Activated CD4-positive, alpha-beta T cell treated with anti-CD3 and anti-CD28 coated beads, Interleukin-2, amount 50 U/mL, for 1 hour (primary cell): ENCODE results near the gene ELMO3.

Experiments used
- DNase-seq: peaks from one replicate; pipeline ENCODE4 v3.0.0-alpha.2; 2020

Gene ELMO3

GRCh38 chr16:67226804-67227566, 28.1 kb downstream of the ELMO3 start, which contains the start of gene TMEM208:
TSS of gene TMEM208 (plus strand) at chr16:67227130. CDS start at chr16:67227219, 89 bp downstream.
- peak; percentile 98 for DNase-seq

- DNase-seq, result no peak
Observed at GRCh38 chr16:67227567-67227921, 28.6 kb downstream of the ELMO3 start.

DNA sequence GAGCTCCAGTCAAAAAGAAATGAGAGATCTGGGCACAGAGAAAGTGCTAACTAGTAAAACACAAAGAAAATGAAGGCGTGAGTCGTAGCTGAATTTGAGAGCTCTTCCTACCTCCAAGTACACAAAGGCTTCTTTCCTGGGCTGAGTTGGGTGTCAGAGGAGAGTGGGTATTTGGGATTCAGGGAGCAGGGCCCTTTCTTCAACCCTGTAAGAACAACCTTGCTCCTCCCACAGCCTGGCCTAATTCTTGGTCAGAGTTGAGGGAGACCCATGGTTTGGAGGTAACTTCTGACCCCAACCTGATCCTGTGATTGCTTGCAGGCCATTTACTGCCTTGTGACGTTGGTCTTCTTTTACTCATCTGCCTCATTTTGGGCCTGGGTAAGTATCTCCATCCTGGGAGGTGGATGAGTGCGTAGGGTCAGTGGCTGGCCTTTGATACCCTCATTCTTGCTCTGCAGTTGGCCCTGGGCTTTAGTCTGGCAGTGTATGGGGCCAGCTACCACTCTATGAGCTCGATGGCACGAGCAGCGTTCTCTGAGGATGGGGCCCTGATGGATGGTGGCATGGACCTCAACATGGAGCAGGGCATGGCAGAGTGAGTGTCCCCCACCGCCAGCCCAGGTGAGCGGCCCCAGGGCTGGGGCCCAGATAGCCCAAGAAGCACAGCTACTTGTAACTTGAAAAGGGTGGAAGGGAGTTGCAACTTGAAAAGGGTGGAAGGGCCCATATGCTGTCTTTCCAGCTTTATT, 29.3 kb downstream of the ELMO3 start:
- no peak for DNase-seq

GRCh38 chr16:67228905-67229304, 30.0 kb downstream of the ELMO3 start:
- DNase-seq, result no peak

DNA sequence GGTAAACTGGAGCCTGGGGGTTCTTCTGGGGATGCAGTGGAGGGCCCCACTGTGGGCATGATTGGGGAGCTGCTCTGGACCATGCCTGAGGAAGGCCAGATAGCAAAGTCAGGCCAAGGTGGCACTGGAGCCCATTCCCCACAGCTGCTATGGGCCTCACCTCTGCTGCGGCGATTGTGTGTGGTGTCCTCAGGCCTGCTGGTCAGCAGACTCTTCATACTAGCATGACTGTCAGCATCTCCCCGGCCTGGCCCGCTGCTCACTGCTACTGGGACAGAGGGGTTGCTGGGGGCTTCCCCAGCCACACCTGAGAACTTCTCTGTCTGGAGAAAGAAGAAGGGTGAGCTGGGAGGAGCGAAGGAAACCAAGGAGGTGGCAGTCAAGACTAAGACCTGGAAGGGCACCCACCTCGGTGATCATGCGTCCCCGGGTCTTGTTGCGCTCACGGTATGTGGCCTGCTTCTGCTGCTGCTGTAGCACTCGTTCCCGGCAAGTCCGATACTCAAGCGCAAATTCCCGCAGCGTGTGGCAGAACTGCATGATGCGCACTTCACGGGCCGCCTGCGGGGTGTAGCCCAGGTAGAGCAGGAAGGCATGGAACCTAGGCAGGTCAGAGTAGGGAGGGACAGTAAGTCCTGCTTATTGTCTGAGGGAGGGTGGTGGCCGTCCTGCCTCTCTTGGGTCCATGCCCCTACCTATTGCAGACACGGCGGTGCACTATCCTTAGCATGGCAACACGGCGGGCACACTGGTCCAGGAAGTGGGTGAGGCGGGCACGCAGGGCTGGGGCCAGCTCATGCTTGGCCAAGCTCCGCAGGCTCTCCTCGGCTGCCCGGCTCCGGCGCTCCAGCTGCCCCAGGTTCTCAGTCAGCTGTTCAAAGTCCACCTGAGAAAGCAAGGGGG, 31.2 kb downstream of the ELMO3 start:
- no peak for DNase-seq

DNA sequence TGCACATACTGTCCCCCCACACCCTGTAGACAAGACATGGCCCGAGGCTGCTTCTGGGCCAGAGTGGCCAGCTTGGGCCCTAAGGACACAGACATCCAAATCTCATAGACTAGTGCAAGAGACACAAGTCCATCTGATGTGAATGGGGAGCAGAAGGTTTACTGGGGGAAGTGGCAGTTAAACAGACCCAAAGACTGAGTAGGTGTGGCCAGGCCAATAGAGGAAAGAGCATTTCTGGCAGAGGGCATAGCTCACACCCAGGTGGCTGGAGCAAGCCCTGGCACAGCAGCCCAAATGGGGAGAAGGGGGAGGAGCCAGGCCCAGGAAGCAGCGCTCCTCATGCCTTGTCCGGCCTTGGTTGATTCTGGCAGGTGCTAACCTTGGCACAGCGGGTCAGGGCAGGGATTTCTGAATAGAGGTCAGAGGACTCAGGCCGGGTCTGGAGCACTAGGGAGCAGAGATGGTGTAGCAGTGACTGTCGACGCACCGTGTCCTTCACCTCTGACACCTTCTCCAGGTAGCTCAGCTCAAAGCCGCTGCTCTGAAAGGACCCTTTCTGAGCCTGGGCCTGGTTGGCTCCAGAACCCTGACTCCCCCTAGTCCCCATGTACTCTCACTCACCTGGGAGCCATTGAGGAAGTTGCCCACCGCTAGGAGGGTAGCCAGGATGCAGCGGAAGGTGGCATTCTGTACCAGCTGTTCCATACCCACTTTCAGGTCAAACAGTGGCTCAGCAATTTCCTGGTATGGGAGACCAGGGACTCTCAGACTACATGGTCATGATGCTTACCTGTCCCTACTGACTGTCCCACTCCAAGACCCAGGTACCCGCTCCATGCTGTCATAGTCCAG, 32.1 kb downstream of the ELMO3 start:
- no peak for DNase-seq

DNA sequence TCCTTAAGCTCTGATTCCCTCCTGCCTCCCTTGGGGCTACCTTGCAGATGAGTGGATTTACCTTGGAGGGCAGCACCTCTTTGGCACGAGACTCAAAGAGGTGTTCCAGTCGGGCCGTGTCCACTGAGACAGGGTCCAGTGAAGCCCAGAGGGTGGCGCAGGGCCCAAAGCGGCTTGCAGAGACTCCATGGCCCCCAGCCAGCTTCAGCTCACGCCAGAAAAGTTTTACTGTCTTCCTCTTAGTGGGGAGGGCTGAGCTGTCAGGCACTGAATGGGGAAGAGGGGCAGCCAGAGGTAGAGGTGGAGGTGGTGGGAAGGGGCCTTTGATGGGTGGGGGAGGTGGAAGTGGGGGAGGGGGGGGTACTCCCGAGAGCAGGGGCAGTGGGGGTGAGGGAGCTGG, 34.7 kb downstream of the ELMO3 start:
- DNase-seq, result no peak

DNA sequence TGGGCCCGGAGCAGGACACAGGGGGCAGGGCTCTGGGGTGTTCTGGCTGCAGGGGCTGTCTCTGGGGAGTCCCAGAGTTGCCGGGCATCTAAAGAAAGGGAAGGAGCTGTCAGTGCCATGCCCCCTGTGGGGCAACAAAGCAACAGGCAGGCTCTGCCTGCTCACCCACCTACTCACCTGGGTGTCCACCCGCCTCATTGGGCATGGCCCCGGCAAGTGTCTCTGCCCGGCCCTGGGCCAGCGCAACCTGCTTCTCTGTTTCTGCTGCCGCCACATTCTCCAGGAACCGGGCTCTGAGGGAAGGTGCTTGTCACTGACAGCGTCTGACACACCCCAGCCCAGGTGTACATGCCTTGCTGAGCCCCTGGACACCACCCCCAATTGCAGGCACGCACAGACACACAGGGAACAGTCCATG, 35.3 kb downstream of the ELMO3 start:
- DNase-seq, result no peak

DNA sequence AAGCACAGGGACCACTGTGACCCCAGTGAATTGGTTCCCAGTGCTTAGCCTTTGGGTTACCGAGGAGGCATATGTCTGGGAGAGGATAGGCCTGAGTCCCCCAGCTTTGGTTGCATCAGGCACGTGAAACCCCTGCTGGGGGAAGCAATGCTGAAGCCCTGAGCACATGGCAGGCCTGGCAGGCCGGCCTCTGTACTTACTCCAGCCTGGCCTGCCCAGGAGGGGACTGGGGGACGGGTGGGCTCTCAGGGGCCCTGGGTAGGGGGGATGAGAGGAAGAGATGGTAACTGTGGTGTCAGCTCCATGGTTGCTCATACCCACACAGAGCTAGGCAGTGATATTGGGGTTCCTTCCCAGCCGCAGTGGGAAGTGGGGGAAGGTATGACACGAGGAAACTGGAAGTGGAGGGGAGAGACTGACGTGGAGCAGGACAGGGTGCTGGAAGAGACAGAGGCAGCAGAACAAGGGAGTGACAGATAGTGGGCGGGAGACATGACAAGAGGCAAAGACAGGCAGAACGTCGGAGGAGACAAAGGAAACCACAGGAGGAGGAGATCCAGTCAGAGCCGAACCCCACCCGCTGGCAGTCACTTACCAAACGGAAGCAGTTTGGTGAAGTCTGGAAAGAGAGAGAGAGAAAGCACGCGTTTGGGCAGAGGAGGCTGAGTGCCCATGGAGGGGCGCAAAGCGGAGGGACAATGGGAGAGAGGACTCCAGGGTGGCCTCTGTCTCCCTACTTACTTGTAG, 37.1 kb downstream of the ELMO3 start:
- peak; percentile 54 for DNase-seq

GRCh38 chr16:67236563-67237395, 37.8 kb downstream of the ELMO3 start:
- peak; percentile 79 for DNase-seq

- DNase-seq, result no peak
Observed at GRCh38 chr16:67237396-67238277, 38.7 kb downstream of the ELMO3 start.

DNA sequence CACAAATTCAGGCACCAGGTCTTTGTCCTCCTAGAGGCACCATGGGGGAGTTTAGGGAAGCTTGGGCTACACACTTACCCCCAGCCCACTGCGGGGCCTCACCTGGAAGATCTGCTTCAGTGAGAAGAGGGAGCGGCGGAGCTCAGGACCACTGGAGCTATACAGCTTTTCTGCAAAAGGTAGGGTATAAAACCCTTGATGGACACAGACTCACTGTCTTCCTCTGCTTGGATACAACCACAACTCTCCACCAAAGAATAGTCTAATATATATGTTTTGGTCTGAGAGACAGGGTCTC, 39.3 kb downstream of the ELMO3 start:
- DNase-seq, result no peak

DNA sequence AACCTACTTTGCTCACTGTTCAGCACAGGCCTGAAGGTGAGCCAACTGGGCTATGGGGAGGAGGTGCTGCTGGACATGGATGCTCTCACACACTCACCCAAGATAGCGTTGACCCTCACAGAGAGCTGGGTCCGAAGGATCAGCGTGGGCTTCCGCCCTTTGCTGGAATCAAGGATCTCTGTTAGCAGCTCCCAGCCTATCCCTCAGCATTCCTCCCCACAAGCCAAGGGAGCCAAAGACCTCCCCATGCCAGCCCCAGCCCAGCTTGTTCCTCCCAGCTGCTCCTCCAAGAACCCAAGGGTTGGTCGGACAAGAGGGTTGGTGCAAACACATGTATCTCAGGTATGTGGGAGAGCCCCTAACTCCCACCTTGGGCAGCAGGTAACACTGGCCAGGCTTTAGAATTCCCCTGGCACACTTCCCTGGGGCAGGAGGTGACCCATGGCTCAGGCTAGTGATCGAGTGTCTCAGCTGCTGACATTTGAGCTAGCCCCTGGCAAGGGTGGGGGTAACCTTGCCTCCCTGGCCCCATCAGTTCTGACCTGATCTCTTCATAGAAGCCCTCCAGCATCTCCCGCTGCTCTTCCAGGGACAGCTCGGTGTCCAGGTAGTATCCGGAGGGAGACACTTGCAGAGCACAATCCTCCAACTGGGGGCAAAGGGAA, 40.0 kb downstream of the ELMO3 start:
- no peak for DNase-seq

DNA sequence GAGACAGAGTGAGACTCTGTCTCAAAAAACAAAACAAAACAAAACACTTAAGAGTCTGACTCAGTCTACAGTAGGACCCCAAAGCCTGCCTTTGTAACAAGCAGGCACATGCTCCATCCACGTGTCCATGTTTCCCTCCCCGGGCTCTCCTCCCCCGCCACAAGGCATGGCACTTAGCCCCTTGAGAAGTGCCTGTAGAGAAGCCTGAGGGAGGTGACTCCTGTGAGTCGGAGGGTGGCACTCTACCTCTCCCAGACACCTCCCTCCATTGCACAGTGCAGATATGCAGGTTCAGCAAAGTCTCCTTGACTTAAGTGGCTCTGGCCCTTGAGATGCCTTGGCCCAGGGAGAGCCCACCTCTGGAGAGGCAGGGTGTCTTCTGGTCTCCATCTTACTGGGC, 41.6 kb downstream of the ELMO3 start:
- no peak for DNase-seq

DNA sequence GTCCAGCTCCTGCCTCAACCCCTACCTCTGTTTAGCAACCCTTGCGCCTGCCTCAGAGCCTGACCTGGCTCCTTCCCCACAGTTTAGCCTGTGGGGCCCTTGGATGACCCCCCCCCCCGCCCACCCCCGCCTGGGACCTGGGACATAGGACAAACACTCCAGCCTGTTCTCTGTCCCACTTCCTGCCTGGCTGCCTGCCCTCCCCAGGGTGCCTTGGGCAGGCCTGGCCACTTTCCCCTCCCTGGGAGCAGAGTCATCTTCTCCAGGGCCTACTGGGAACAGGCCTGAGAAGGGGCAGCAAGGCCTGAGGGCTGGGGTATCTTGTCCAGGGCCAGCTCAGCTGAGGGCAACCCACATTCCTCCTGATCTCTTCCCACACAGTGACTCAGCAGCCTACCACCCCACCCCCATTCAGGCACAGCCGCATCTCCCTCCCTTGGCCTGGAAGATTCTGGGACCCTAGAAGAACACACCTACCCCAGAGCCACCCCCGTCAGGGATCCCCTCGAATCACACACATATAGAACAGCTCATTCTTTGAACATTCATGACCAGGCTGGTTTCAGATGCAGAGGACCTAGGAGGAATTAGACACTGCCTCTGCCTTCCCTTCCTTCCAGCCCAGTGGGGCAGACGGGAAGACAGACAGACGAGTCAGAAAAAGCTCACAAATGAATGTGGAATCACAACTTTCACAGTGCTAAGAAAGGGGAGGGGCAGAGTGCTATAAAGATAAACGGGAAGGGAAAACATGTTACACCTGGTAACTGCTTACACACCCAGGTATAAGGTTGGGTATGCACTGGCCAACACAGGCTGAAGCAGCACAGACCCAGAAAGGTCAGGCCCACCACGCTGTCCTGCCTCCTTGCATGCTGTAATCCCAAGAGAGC, 42.3 kb downstream of the ELMO3 start:
- DNase-seq, result no peak

GRCh38 chr16:67242138-67242730, 43.3 kb downstream of the ELMO3 start:
- no peak for DNase-seq

GRCh38 chr16:67243481-67243880, 44.5 kb downstream of the ELMO3 start:
- no peak for DNase-seq
